Measurements from ENCODE around the gene SEMA4A.

Gene SEMA4A

DNA sequence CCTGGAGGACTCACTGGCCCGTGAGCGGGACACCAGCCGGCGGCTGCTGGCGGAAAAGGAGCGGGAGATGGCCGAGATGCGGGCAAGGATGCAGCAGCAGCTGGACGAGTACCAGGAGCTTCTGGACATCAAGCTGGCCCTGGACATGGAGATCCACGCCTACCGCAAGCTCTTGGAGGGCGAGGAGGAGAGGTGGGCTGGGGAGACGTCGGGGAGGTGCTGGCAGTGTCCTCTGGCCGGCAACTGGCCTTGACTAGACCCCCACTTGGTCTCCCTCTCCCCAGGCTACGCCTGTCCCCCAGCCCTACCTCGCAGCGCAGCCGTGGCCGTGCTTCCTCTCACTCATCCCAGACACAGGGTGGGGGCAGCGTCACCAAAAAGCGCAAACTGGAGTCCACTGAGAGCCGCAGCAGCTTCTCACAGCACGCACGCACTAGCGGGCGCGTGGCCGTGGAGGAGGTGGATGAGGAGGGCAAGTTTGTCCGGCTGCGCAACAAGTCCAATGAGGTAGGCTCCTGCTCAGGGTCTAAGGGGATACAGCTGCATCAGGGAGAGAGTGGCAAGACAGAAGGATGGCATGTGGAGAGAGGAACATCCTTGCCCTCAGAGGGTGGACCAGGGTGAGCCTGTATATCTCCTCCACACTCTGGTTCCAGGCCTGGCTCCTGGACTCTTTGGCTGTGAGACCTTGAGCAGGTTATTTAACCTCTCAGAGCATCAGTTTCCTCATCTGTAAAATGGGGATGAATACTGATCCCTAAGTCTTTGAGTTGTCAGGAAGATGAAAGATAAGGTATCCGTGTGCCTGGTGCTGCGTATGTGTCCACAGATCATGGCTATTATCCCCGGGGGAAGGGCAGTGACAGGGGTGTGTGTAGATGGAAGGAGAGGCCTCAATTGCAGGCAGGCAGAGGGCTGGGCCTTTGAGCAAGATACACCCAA is 17.2 kb upstream of the SEMA4A start:
- no peak for DNase-seq (ENCODE audit: low read depth)

DNA sequence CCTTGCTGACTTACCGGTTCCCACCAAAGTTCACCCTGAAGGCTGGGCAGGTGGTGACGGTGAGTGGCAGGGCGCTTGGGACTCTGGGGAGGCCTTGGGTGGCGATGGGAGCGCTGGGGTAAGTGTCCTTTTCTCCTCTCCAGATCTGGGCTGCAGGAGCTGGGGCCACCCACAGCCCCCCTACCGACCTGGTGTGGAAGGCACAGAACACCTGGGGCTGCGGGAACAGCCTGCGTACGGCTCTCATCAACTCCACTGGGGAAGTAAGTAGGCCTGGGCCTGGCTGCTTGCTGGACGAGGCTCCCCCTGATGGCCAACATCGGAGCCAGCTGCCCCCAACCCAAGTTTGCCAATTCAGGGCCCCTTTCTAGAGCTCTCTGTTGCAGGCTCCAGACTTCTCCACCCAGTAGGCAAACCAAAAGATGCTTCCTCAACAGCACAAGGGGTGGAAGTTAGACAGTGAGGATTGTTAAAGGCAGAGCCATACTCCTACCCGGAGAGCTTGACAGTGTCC is 16.4 kb upstream of the SEMA4A start:
- no peak for DNase-seq (ENCODE audit: low read depth)

DNA sequence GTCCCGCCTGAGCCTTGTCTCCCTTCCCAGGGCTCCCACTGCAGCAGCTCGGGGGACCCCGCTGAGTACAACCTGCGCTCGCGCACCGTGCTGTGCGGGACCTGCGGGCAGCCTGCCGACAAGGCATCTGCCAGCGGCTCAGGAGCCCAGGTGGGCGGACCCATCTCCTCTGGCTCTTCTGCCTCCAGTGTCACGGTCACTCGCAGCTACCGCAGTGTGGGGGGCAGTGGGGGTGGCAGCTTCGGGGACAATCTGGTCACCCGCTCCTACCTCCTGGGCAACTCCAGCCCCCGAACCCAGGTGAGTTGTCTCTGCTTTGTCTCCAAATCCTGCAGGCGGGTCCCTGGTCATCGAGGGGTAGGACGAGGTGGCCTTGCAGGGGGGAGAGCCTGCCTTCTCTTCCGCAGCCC is 14.9 kb upstream of the SEMA4A start:
- no peak for DNase-seq (ENCODE audit: low read depth)

DNA sequence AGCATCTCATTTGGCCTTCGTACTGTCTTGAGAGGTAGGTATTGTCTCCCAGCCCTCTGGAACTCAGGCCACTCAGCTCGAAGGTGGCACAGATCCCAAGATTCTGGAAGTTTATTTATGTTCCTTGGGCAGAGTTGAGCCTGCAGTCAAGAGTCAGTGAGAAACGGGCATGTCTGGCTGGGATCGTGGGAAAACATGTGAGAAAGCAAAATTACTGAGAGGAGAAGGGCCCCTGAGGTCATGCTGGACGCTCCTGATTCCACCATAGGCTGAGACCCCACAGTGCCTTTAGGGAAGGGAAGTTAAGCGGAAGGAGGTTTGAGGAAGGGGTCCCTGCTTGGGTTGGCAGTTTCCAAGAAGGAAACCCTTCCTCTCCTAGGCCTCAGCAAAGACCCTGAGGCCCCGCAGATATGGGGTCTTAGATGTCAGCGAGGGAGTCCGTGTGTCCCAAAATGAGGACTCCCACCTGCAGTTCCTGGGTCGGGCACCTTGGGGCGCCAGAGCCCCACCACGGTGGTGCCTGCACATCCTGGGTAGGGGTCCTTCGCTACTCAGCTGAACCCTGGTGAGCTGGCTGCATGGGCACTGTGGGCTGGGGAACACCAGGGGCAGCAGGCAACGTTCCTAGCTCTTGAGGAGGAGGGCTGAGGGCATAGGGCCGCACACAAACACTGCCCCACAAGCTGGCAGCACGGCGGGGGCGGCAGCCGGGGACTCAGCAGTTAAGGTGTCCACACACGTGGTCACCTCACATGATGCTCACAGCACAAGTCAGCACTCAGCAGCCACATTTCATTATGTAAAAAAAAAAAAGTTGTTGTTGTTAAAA is 12.3 kb upstream of the SEMA4A start:
- DNase-seq (ENCODE audit: low read depth) = no peak

DNA sequence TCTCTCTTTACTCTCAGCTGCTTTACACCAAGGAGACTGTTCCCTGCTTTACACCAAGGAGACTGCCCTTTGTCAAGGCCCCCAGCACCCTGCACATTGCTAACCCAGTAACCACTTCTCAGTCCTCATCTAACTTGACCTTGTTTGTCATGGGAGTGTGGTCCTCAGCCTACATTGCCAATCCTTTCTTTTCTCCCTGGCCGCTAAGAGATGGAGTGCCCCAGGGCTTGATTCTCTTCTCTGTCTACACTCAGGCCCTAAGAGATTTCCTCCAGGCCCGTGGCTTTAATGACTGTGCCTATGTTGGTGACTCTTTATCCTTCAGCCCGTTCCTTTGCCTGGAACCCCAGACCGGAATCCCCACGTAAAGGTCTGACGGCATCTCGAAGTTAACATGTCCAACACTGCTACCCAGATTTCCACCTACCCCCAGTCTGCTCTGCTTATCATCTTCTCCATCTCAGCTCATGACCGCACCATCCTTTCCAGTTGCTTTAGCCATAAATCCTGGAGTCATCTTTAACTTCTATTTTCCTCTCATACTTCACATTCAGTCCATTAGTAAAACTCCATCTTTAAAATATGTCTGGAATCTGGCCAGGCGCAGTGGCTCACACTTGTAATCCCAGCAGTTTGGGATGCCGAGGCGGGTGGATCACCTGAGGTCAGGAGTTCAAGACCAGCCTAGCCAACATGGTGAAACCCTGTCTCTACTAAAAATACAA is 9.5 kb upstream of the SEMA4A start:
- DNase-seq (ENCODE audit: low read depth) = no peak

DNA sequence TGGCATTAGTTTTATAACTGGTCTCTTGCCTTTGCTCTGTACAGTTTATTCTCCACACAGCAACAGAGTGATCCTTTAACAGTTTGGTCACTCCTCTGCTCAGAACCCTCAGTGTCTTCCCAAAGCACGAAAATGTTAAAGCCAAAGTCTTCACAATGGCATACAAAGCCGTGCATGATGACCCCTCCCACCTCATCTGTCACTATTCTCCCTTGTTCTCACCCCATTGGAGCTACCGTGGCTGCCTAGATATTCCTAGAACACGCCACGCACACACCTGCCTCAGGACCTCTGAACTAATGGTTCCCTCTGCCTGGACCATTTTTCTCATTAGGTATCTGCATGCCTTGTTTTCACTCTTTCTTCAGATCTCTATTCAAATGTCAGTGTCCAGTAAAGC is 8.6 kb upstream of the SEMA4A start:
- no peak for DNase-seq (ENCODE audit: low read depth)

DNA sequence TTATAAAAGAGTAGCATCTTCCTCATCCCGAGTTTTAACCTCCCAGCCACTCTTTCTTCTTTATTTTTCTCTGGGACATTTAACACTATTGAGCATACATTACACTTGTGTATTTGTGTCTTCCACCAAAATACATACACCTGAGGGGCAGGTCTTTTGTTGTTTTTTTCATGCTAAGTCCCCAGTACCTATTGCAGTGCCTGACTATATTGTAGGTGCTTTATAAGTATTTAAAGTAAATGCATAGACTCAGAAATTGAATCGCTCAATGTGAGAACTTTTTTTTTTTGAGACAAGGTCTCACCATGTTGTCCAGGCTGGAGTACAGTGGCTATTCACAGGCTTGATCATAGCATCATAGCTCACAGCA is 7.8 kb upstream of the SEMA4A start:
- no peak for DNase-seq (ENCODE audit: low read depth)

DNA sequence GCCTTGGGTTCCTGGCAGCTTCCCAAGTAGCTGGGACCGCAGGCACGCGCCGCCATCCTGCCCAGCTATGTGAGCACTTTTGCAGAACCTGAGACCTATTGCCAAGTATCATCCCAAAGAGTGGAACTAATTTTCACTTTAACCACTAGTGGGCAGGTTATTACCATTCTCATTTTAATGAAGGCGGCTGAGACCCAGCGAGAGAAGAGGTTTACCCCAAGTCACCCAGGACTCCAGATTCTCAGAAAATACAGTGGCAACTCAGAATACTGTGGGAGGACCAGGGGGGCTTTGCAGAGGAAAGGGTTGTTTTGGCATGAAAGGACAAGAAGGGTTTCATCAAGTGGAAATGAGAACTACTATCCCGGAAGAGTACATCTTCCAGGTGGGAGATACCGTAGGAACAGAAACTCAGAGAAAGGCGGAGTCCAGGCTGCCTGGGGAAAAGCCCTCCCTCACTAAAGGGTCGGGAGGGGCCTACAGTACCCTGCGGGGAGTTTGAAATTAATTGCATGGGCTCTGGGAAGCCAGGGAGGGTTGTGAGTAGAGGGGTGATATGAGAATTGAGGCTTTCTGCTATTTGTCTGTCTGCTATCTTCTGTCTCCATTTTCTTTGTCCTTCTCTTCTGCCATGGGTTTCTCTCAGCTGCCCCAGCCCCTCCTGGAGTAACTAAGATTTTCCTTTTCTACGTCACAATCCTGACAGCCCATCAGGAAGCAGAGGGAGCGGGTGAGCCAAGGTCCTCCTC is 7.2 kb upstream of the SEMA4A start:
- peak; percentile 19 for DNase-seq (ENCODE audit: low read depth)

DNA sequence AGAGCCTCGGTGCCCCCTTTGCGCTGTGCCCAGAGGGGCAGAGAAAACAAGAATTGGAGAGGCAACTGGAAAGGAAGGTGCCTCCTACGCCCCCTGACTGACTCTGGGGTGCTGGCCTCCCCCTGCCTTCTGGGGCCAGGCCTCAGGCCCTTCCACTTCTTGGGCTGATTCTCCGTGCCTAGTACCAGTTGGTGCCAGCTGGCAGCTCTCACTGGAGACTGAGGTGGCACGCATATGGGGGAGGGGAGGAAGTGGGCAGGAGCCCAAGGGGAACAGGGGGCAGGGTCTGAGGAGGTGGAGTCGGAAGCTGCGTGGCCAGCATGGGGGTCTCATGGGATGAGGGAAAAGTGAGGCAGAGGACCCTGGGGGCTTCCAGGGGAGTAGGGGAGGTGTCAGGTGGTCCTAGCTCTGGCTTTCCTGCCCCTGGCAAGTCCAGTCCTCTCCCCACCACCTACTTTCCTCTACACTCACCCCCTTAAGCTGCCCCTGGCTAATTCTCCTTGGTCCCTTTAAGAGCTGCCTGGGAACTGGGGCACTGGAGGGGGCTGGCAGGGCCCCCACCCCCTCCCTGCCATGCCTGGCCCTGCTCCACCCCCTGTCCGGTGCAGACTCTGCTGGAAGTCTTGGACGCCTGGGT is 6.5 kb upstream of the SEMA4A start:
- DNase-seq (ENCODE audit: low read depth) = no peak

DNA sequence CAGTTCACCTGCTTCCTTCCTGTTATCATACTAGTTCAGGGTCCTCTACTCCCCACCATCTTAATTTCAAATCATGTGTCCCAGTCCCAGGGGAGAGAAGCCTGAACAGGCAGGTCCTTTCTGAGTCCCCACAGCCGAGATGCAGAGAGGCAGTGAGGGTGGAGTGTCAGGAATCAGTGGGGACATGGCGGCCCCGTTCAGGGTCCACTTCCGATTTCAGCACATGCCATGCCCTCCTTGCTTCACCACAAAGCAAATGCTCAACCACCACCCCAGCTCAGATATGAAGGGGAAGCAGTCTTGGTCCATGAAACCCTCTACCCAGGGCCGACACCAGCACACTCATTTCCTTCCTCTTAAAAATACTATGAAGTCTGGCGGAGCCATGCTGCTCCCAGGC is 5.2 kb upstream of the SEMA4A start:
- DNase-seq (ENCODE audit: low read depth) = no peak

DNA sequence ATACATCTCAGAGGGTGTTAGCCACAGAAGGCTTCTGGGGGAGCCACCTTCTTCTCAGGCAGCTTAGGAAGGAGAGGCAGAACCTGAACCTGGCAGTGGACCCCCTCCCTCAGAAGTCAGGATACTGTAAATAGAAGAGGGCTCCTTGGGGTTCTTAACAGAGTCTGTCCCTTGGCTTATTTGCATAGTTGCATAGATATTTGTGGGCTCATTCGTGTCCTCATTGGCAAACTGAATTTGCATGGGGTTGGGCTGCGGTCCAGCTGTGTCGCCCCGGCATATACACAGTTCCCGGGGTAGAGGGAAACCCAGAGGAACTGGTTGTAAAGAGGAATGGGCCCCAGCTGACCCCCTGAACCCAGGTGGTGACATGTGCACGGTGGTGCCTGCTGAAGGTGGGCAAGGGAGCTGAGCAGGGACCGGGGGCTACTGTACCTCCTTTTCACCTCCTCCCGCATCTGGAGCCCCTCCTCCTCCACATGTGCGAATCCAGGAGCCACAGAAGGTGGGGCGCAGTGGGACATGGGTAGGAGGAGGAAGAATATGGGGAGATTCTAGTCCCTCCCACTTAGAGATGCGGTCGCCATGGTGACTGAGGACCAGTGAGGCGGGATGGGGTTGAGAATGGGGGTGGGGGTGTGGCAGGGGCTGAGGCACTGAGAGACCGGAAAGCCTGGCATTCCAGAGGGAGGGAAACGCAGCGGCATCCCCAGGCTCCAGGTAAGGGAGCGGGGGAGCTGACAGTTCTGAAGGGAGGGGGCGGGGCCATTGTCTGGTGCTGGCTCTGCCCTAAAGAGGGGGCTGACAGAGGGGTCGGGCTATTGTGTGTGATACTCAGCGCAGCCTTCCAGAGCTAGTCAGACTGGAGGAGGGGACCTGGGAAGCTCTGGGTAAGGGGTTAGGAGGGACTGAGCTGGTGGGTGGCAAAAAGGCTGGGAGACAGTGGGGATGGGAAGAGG is 3.7 kb upstream of the SEMA4A start:
- DNase-seq (ENCODE audit: low read depth) = no peak

DNA sequence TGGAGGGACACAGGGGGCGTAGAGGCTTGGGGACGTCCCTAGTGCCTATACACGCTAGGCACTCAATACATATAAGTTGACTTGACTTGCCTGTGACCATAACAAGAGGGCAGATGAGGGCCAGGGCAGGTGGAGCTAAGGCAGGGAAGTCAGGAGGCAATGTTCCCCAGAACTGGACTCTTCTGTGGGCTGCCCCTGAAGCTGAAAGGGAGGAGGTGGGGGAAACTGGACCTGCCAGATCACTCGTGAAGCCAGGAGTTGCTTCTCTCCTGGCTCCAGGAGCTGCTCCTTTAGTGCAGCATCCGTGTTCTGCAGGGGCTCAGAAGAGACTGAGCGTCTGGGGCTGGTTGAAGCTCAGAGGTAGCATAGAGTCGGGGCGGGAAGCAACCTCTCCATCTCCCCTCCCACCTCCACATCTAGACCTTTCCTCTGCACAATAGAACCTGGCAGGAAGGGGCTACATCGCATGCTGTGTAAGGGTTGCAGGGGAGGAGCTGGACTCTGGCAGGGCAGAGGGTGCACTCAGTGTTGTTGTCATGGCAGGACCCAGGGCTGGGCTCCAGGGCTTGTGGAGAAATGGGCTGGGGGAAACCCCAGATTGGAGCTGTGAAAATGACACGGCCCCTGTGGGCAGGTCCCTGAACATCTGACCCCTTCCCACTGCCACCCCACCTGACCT is 2.9 kb upstream of the SEMA4A start:
- no peak for DNase-seq (ENCODE audit: low read depth)

DNA sequence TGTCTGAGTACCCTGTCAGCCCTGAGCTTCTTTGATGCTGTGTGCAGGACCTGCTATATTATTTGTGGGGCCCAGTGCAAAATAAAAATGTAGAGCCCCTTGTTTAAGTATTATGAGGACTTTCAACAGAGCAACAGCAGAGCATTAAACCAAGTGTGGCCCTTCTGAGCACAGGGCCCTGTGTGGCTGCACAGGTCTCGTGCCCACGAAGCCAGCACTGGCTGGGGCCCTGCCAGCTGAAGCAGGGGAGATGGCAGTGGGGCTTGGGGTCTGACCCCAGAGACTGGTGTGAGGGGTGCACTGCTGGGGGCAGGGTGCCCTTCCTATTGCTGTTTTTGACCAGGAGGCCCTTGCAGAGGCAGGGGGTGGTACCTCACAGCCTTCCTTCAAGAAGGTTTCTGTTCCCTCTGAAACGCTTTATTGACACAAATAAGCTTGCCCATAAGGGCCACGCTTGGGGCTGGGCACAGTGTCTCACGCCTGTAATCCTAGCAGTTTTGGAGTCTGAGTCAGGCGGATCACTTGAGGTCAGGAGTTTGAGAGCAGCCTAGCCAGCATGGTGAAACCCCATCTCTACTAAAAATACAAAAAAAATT is 2.2 kb upstream of the SEMA4A start:
- DNase-seq (ENCODE audit: low read depth) = no peak

DNA sequence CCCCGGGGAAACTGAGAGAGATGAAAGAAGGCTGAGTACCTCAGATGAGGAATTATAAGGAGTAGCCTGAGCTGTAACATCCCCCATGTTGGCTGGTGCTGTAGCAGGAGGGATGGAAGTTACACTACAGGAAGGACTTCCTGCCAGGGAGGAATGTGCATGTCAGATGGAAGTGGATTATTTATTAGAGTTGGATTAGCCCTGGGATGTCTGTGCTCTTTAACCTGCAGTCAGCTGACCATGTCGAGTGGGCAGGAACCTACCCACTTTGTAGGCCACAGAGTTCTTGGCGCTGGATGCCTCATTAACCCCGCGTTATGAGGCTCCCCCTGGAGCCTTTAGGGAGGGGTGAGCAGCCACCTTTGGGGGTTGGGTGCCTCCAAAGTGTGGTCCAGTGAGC is 757 bp upstream of the SEMA4A start:
- no peak for DNase-seq (ENCODE audit: low read depth)

DNA sequence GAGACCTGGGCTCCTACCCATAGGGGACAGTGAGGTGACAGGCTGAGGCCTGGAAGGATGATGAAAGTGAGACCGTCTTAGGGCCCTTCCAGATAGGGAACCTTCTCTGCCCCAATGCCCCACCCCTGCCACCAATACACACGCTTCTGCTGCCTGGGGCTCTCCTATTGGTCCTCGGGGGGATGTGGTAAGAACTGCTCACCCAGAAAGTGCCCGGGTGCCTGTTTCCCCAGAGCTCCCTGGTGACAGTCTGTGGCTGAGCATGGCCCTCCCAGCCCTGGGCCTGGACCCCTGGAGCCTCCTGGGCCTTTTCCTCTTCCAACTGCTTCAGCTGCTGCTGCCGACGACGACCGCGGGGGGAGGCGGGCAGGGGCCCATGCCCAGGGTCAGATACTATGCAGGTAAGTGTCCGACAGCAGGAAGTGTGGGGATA is 948 bp downstream of the SEMA4A start:
- no peak for DNase-seq (ENCODE audit: low read depth)

DNA sequence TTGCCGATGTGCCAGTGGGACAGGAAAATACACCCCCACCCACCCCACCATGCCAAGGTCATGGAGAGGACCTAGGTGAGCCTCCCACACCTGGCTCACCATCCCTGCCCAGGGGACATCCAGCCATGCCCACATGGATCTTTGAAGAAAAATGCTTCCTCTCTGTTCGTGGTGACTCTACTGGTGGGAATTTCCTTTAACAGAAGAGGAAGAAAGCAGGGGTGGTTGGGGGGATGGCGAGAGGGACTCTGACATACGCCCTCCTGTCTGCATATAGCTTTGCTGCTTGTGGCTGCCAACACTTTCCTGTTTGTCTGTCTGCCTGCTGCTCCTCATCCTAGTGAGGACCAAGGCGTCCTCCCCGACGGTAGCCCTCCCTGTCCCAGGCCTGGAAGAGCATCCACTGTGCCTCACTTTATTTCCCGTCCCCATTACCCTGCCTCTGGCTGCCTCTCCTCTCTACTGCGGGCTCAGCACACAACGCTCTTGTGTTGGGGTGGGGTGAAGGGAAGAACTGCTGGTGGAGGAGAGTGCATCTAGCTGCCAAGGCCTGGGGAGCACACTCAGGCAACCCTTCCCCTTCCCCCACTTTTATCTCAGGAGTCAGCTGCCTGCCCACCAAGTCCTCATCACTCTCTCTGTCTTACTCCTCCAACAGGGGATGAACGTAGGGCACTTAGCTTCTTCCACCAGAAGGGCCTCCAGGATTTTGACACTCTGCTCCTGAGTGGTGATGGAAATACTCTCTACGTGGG is 2.5 kb downstream of the SEMA4A start:
- no peak for DNase-seq (ENCODE audit: low read depth)

DNA sequence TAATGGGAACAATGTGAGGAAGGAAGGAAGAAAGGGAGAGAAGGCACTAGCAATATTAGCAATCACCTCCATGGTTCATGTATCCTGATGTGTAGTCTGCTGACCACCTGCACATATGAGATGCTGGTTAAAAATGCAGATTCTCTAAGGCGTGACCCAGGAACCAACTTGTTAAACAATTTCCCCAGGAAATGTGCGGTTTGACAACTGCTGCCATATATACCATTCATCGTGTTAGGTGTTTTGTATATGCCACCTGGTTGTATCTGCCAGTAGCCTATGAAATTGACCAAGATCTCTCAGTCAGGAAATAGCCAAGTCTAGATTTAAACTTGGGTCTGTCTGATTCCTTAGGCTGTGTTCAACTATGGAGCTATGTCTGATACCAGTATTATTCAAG is 4.1 kb downstream of the SEMA4A start:
- no peak for DNase-seq (ENCODE audit: low read depth)

DNA sequence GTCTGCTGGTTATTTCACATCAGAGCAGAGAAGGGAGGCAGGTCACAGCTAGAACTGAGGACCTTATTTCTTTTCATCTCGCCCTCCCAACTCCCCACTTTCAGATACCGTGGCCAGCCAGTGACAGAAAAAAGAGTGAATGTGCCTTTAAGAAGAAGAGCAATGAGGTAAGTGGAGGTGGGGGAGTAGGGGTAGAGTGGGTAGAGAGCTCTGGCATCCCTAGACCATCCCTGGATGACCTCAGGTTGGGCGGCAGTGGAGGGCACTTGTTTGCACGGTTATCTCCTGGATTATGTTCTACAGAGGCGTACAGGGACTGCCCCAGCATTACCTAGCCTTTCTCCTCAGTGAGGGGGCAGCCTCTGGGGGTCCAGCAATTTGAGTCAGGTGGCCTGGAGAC is 4.6 kb downstream of the SEMA4A start:
- DNase-seq (ENCODE audit: low read depth) = no peak
